ENCODE measurements around the gene ZNF646.

- TF ChIP-seq, protein P1, sequence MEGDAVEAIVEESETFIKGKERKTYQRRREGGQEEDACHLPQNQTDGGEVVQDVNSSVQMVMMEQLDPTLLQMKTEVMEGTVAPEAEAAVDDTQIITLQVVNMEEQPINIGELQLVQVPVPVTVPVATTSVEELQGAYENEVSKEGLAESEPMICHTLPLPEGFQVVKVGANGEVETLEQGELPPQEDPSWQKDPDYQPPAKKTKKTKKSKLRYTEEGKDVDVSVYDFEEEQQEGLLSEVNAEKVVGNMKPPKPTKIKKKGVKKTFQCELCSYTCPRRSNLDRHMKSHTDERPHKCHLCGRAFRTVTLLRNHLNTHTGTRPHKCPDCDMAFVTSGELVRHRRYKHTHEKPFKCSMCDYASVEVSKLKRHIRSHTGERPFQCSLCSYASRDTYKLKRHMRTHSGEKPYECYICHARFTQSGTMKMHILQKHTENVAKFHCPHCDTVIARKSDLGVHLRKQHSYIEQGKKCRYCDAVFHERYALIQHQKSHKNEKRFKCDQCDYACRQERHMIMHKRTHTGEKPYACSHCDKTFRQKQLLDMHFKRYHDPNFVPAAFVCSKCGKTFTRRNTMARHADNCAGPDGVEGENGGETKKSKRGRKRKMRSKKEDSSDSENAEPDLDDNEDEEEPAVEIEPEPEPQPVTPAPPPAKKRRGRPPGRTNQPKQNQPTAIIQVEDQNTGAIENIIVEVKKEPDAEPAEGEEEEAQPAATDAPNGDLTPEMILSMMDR (IDR thresholded peaks at IDR 0.05) = no peak
- no peak for TF ChIP-seq POLR2A (IDR thresholded peaks at IDR 0.05)
Measured at GRCh38 chr16:31109622-31110021, 35.4 kb downstream of the ZNF646 start.

Data from thyroid gland (tissue), 4 donors.